DMS114 treated with DMSO at 0.1 percent for 48 hours (cell line): ENCODE measurements around the gene FRY.

Source experiments
- DNase-seq: peaks from one replicate; lab custom pipeline; 2025; ENCODE audit not compliant: unreplicated experiment; lab: John Stamatoyannopoulos, UW

FRY gene

GRCh38 chr13:32164622-32165268 lies 133.2 kb downstream of the FRY start:
- no peak for DNase-seq

- no peak for DNase-seq
Observed at GRCh38 chr13:32165796-32166195, 134.2 kb downstream of the FRY start.

GRCh38 chr13:32168131-32168530 lies 136.6 kb downstream of the FRY start:
- DNase-seq: no peak

GRCh38 chr13:32170841-32171240 lies 139.3 kb downstream of the FRY start:
- no peak for DNase-seq

- no peak for DNase-seq
Observed at GRCh38 chr13:32173881-32174280, 142.3 kb downstream of the FRY start.

GRCh38 chr13:32174366-32174765 lies 142.8 kb downstream of the FRY start:
- DNase-seq: no peak

GRCh38 chr13:32175307-32175706 lies 143.7 kb downstream of the FRY start:
- DNase-seq: no peak

- no peak for DNase-seq
Observed at GRCh38 chr13:32175943-32176342, 144.4 kb downstream of the FRY start.

- no peak for DNase-seq
Observed at GRCh38 chr13:32176696-32177095, 145.1 kb downstream of the FRY start.

GRCh38 chr13:32178763-32179162 lies 147.2 kb downstream of the FRY start:
- DNase-seq: no peak

- DNase-seq: no peak
Observed at GRCh38 chr13:32179708-32180107, 148.1 kb downstream of the FRY start.

GRCh38 chr13:32187651-32188050 lies 156.1 kb downstream of the FRY start:
- no peak for DNase-seq

GRCh38 chr13:32191452-32191998 lies 160.0 kb downstream of the FRY start:
- DNase-seq: no peak

GRCh38 chr13:32195713-32196112 lies 164.1 kb downstream of the FRY start:
- DNase-seq: no peak

- no peak for DNase-seq
Observed at GRCh38 chr13:32199168-32199567, 167.6 kb downstream of the FRY start.

GRCh38 chr13:32200741-32201140 lies 169.2 kb downstream of the FRY start:
- DNase-seq: no peak

- no peak for DNase-seq
Observed at GRCh38 chr13:32201809-32202208, 170.2 kb downstream of the FRY start.

- no peak for DNase-seq
Observed at GRCh38 chr13:32202268-32202667, 170.7 kb downstream of the FRY start.

- no peak for DNase-seq
Observed at GRCh38 chr13:32203221-32203620, 171.6 kb downstream of the FRY start.

GRCh38 chr13:32203736-32204135 lies 172.2 kb downstream of the FRY start:
- no peak for DNase-seq

- no peak for DNase-seq
Observed at GRCh38 chr13:32205431-32206096, 174.0 kb downstream of the FRY start.

GRCh38 chr13:32206097-32206740 lies 174.6 kb downstream of the FRY start:
- no peak for DNase-seq
